GM13977 (cell line): ENCODE data around the gene PLAAT4.
A peak's percentile ranks its signal among the peaks of the same experiment; 100 is the strongest.
"Not testable (repeated sequence)": the region's sequence is repeated elsewhere in the genome, so short reads cannot be mapped to it uniquely, and the experiment has no call there.

Experiments used
- DNase-seq: peaks from one replicate; pipeline ENCODE4 v3.0.0; 2012; ENCODE audit warnings: low spot score
- CTCF ChIP-seq: IDR thresholded peaks from 2 replicates; pipeline ENCODE4 v1.5.1; 2012; ENCODE audit warnings: mild to moderate bottlenecking, control low read depth; ENCODE audit not compliant: insufficient read depth; ENCODE audit errors: extremely low read depth, missing control alignments
- in situ Hi-C: fragments of 300-500 bp; cut with MboI; formaldehyde crosslinking; loops from one replicate; pipeline ENCODE4 v1.12.0; 2022; ENCODE audit warnings: low sequenced_read_pairs, low pct_unique_long_range_greater_than_20kb, mixed read lengths, inconsistent platforms; ENCODE audit not compliant: unreplicated experiment

The PLAAT4 gene

DNA sequence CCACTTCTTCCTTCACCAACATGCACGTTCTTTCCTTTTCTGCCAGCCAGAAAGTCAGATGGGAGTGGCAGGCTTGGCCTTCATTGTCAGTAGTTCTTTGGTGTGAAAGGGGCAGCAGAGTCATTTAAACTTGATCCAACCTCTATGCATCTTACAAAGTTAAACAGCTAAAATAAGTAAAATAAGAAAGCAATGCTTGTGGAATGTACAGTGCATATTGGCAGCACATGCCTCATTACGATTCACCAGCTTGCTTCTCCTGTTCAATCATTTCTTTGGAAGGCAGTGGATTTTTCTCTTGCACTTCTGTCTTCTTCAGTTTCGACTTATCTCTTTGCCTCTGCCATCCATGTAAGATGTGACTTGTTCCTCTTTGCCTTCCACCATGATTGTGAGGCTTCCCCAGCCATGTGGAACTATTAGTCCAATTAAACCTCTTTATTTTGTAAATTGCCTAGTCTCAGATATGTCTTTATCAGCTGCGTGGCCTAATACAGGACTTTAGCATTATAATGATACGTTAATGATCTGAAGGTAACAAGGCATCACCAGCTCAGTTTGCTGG lies 15.9 kb upstream of the PLAAT4 start:
- in situ Hi-C loops: no loop called here
- no peak for TF ChIP-seq CTCF
- DNase-seq: no peak

- in situ Hi-C loops: no loop called here
- no peak for TF ChIP-seq CTCF
- DNase-seq: no peak
These were observed 14.7 kb upstream of the PLAAT4 start for GRCh38 chr11:63521896-63522295.

GRCh38 chr11:63523151-63523550 lies 13.5 kb upstream of the PLAAT4 start:
- no peak for TF ChIP-seq CTCF
- in situ Hi-C loops: no loop called here
- DNase-seq: no peak

DNA sequence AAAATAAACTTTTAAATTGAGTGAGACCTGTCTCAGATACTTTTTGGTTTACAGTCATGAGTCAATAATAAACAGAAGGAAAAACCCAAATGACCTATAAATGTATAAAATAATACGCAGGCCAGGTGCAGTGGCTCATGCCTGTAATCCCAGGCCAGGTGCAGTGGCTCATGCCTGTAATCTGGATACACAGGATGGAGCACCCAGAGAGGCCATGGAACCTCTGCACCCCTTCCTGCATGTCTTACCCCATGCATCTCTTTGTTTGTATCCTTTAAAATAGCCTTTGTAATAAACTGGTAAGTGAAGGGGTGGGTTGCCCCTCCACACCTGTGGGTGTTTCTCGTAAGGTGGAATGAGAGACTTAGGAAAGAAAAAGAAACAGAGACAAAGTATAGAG lies 8.9 kb upstream of the PLAAT4 start:
- TF ChIP-seq CTCF: no peak
- in situ Hi-C loops: no loop called here
- DNase-seq: no peak

DNA sequence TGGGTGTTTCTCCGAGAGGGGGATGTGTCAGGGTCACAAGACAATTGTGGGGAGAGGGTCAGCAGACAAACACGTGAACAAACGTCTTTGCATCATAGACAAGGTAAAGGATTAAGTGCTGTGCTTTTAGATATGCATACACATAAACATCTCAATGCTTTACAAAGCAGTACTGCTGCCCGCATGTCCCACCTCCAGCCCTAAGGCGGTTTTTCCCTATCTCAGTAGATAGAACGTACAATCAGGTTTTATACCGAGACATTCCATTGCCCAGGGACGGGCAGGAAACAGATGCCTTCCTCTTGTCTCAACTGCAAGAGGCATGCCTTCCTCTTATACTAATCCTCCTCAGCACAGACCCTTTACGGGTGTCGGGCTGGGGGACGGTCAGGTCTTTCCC lies 8.5 kb upstream of the PLAAT4 start:
- DNase-seq, in situ Hi-C loops: not testable (repeated sequence)

- in situ Hi-C loops, DNase-seq: not testable (repeated sequence)
These were observed 7.8 kb upstream of the PLAAT4 start for GRCh38 chr11:63528729-63529278.

DNA sequence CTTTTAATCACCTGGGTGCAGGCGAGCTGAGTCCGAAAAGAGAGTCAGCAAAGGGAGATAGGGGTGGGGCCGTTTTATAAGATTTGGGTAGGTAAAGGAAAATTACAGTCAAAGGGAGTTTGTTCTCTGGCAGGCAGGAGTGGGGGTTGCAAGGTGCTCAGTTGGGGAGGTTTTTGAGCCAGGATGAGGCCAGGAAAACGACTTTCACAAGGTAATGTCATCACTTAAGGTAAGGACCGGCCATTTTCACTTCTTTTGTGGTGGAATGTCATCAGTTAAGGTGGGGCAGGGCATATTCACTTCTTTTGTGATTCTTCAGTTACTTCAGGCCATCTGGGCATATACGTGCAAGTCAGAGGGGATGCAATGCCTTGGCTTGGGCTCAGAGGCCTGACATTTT lies 7.2 kb upstream of the PLAAT4 start:
- DNase-seq, in situ Hi-C loops: not testable (repeated sequence)

GRCh38 chr11:63530021-63530420 lies 6.6 kb upstream of the PLAAT4 start:
- TF ChIP-seq CTCF: no peak
- in situ Hi-C loops: no loop called here
- no peak for DNase-seq

DNA sequence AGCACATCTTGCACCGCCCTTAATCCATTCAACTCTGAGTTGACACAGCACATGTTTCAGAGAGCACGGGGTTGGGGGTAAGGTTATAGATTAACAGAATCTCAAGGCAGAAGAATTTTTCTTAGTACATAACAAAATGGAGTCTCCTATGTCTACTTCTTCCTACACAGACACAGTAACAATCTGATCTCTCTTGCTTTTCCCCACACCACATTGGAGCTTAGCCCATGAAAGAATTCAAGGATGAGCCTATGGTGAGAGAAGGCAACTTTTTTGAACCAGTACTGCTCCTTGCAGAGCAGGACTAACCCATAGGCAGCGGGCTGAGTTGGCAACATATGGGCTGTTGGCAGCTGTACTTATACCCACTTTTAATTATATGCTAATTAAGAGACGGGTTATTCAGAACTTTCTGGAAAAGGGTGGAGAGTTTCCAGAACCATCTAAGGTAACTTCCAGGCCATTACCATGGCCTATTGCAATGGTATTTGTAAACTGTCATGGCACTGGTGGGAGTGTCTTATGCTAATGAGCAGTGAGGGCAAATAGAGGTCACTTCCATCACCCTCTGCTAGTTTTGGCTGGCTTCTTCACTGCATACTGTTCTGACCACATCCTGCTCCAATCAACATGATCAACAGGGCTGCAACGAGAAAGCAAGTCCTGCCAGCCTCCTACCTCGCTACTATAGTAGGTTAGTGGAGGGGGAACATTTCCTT lies 5.4 kb upstream of the PLAAT4 start:
- in situ Hi-C loops: not testable (repeated sequence)
- DNase-seq: peak; percentile 23
